Vagina (tissue), 2 donors: Measurements from ENCODE around the gene APOB.

Source experiments
- CTCF ChIP-seq, 3 experiments: fragments of 450-650 bp in 2 of 3; fragments of 200-600 bp in 1 of 3; sonication (generic) in 1 of 3; IDR thresholded peaks; one replicate each; pipeline ENCODE4 v1.5.1; 2017 to 2019; ENCODE audit warnings: antibody characterized with exemption in 3 of 3, mild to moderate bottlenecking in 2 of 3, moderate library complexity in 2 of 3
- POLR2A ChIP-seq, 2 donors: fragments of 450-650 bp; IDR thresholded peaks; one replicate each; pipeline ENCODE4 v1.6.1; 2017; ENCODE audit warnings: antibody characterized with exemption in 2 of 2, mild to moderate bottlenecking in 2 of 2, moderate library complexity in 2 of 2

DNA sequence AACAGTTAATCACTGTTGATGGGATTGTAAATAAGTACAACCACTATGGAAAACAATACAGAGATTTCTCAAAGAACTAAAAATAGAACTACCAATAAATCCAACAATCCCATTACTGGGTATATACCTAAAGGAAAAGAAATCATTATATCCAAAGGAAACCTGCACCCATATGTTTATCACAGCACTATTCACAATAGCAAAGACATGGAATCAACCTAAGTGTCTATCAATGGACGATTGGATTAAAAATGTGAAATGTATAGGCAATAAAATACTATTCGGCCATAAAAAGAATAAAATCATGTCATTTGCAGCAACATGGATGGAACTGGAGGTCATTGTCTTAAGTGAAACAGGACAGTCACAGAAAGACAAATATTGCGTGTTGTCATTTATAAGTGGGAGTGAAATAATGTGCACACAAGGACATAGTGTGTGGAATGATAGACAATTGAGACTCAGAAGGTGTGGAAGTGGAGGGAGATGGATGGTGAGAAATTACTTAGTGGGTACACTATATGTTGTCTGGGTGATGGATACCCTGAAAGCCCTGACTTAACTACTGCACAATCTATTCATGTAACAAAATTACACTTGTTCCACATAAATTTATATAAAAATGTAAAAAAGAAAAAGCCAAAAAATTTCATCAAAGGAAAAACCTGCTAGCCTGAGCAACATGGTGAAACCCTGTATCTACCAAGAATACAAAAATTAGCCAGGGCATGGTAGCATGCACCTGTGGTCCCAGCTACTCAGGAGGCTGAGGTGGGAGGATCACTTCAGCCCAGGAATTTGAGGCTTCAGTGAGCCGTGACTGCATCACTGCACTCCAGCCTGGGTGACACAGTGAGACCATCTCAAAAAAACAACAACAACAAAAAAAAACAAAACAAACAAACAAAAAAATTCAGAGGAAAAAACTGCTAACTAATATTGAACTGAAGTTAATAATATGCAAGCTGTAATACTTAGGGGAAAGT is 12.6 kb downstream of the APOB start:
- TF ChIP-seq CTCF (IDR thresholded peaks at IDR 0.05) (no peak), POLR2A (IDR thresholded peaks at IDR 0.05) (no peak)
